Lower leg skin (tissue), 3 donors: Measurements from ENCODE around the gene MRTO4.
"Not testable (repeated sequence)": the region's sequence is repeated elsewhere in the genome, so short reads cannot be mapped to it uniquely, and the experiment has no call there.

ENCODE experiments used
- CTCF ChIP-seq, 3 donors: fragments of 450-650 bp; IDR thresholded peaks; one replicate each; pipeline ENCODE4 v1.5.1; 2016; ENCODE audit warnings: antibody characterized with exemption in 3 of 3, mild to moderate bottlenecking in 3 of 3, moderate library complexity in 2 of 3
- POLR2A ChIP-seq, 2 donors: fragments of 450-650 bp; IDR thresholded peaks; one replicate each; pipeline ENCODE4 v1.6.1; 2016 to 2017; ENCODE audit warnings: antibody characterized with exemption in 2 of 2, mild to moderate bottlenecking in 1 of 2, moderate library complexity in 1 of 2

GRCh38 chr1:19231736-19232523 lies 19.7 kb upstream of the MRTO4 start:
- not testable (repeated sequence) for TF ChIP-seq CTCF, POLR2A (IDR thresholded peaks at IDR 0.05)
